Measurements from ENCODE around the gene SNAP25. TPM values are rescaled to one million over a fixed set of nuclear protein-coding genes. Genes with fewer than 3 reads are reported as not detected.

The SNAP25 gene
- total and polyA plus RNA-seq, 9 of the 15 experiments (the other 6 are each of a cell fraction or from before 2014, with no cell fraction given), result 0.07 TPM; not detected in 8

- TF ChIP-seq ZBTB49 (CRISPR knock-in tag; IDR thresholded peaks at IDR 0.05; ENCODE audit: borderline replicate concordance) (no peak), SMARCA4 (IDR thresholded peaks at IDR 0.05) (no peak), PHTF2 (CRISPR knock-in tag; IDR thresholded peaks at IDR 0.05) (no peak), ATF4 (CRISPR knock-in tag; IDR thresholded peaks at IDR 0.05) (no peak), GTF2A2 (tag; IDR thresholded peaks at IDR 0.05) (no peak), FOS (IDR thresholded peaks at IDR 0.05; ENCODE audit: extremely low read depth, insufficient read length) (no peak), ZNF12 (CRISPR knock-in tag; IDR thresholded peaks at IDR 0.05) (no peak), TRIM25 (IDR thresholded peaks at IDR 0.05; ENCODE audit: borderline replicate concordance) (no peak), BCLAF1 (IDR thresholded peaks at IDR 0.05; ENCODE audit: borderline replicate concordance in 1 of 2, control insufficient read depth in 1 of 2, low read depth in 2 of 2, low read length in 1 of 2) (no peak), RB1 (IDR thresholded peaks at IDR 0.05; ENCODE audit: low read depth) (no peak), CEBPG (CRISPR knock-in tag; IDR thresholded peaks at IDR 0.05) (no peak), CEBPG (tag; conservative IDR thresholded peaks at IDR 0.05 in 1 of 2, IDR thresholded peaks at IDR 0.05 in 1 of 2) (no peak)
Observed at GRCh38 chr20:10278412-10278811, 59.8 kb downstream of the SNAP25 start (continued).
